Measurements from ENCODE around the gene SAG. TPM values are rescaled to one million over a fixed set of nuclear protein-coding genes. Genes with fewer than 3 reads are reported as not detected.

The SAG gene
- total RNA-seq, 2 experiments from 2014 or later = 0.32 TPM; not detected in 1

GRCh38 chr2:233384015-233384414 is 76.4 kb downstream of the SAG start:
- H3K79me2 ChIP-seq (ENCODE audit: insufficient read depth, low read depth, low read length) = peaks cover 79% of the 10 kb centered on the region

DNA sequence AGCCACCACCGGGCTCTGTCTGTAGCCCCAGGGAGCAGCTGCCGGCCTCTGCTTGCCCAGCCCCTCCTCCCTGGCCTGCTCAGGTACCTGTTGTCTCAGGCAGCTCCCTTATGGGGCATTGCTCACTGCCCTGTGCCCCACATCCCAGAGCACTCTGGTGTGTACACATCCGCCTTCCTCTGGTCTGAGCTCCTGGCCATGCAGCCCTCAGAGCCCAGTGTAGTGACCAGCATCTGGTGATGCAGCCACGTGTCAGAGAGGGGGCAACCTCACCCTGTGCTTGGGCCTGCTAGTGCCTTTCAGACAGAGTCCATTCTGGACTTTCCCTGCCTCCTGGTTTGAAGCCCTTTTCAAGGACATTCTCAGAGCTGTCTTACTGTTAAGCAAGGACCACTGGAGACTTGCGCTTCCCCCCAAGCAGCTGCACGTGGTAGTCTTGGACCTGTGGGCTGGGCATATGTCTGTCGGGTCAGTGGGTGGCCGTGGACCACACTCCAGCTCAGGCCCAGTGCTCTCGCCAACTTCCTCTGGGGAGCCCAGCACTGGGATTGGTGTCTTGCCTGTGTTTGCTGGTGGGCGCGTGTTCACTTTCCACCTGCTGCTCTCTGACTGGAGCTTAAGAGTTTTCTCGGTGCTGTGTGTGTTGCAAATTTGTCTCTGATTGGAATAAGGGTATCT is 77.3 kb downstream of the SAG start:
- Histone ChIP-seq H3K4me3 (ENCODE audit: low read depth, low read length, poor library complexity, severe bottlenecking) (peak overlapping the region; percentile 28), H3K9me2 (ENCODE audit: insufficient read depth, low read length) (no peaks in the 10 kb centered on the region), H3K4me2 (ENCODE audit: low read length) (peak overlapping the region; percentile 72), H4K20me1 (ENCODE audit: insufficient read depth, low read length) (no peaks in the 10 kb centered on the region; the same call in 1 of the 2 replicates), H3K27ac (ENCODE audit: low read depth, low read length, poor library complexity, severe bottlenecking) (peak overlapping the region; percentile 82), H2AFZ (ENCODE audit: low read length) (no peak overlapping the region), H3K9me3 (ENCODE audit: low read length) (no peaks in the 10 kb centered on the region), H3K4me1 (ENCODE audit: insufficient read depth, low read length, poor library complexity, severe bottlenecking) (peaks cover 68% of the 10 kb centered on the region), H3K36me3 (ENCODE audit: insufficient read depth, low read length) (peaks cover 17% of the 10 kb centered on the region), H3K79me2 (ENCODE audit: insufficient read depth, low read depth, low read length) (peaks cover 70% of the 10 kb centered on the region)
- intact Hi-C loops (cut with micrococcal nuclease; ENCODE audit: unreplicated experiment) = loop anchor here (1.0 to 5.0 kb wide), 4 partner anchors 28 to 54 kb away; no protein-coding TSS in a partner anchor
- no TSS peak for BruUV-seq (replicated peaks)
- peak; percentile 23 for DNase-seq (ENCODE audit: low spot score)
- POLR2A ChIA-PET = interaction anchor here (0.7 to 2.2 kb wide), 11 partner anchors 8 to 108 kb away, joined by 3 to 10 read pairs (median 4); no protein-coding TSS in a partner anchor
- no peak for TF ChIP-seq CTCF (conservative IDR thresholded peaks at IDR 0.05; ENCODE audit: low read length)
- TF ChIP-seq EZH2phosphoT487 (IDR thresholded peaks at IDR 0.05; ENCODE audit: borderline replicate concordance, low read depth, low read length) = no peak
- CTCF ChIA-PET (ENCODE audit: unreplicated experiment) = interaction anchor here (1.4 to 2.0 kb wide), 2 partner anchors 27 to 31 kb away, joined by 3 to 8 read pairs; no protein-coding TSS in a partner anchor

More at GRCh38 chr2:233384015-233384414, 76.4 kb downstream of the SAG start:
- Histone ChIP-seq H3K4me1 (ENCODE audit: insufficient read depth, low read length, poor library complexity, severe bottlenecking) (peaks cover 77% of the 10 kb centered on the region), H2AFZ (ENCODE audit: low read length) (no peak overlapping the region), H3K36me3 (ENCODE audit: insufficient read depth, low read length) (peaks cover 8% of the 10 kb centered on the region; the same call in 1 of the 2 replicates), H4K20me1 (ENCODE audit: insufficient read depth, low read length) (no peaks in the 10 kb centered on the region; the same call in 1 of the 2 replicates), H3K27ac (ENCODE audit: low read depth, low read length, poor library complexity, severe bottlenecking) (no peak overlapping the region), H3K4me3 (ENCODE audit: low read depth, low read length, poor library complexity, severe bottlenecking) (no peak overlapping the region), H3K9me3 (ENCODE audit: low read length) (no peaks in the 10 kb centered on the region), H3K9me2 (ENCODE audit: insufficient read depth, low read length) (no peaks in the 10 kb centered on the region), H3K4me2 (ENCODE audit: low read length) (peak overlapping the region; percentile 72)
- BruUV-seq (replicated peaks) = no TSS peak
- DNase-seq (ENCODE audit: low spot score) = no peak
- intact Hi-C loops (cut with micrococcal nuclease; ENCODE audit: unreplicated experiment) = loop anchor here (2.0 to 5.0 kb wide), 3 partner anchors 35 to 53 kb away; no protein-coding TSS in a partner anchor
- TF ChIP-seq CTCF (conservative IDR thresholded peaks at IDR 0.05; ENCODE audit: low read length) = 0 out of 2 replicates have a peak, but pooled peaks have one; percentile 31
- no peak for TF ChIP-seq EZH2phosphoT487 (IDR thresholded peaks at IDR 0.05; ENCODE audit: borderline replicate concordance, low read depth, low read length)
- POLR2A ChIA-PET = interaction anchor here (0.7 to 2.5 kb wide), 9 partner anchors 7 to 107 kb away, joined by 3 to 11 read pairs (median 5); no protein-coding TSS in a partner anchor
- CTCF ChIA-PET (ENCODE audit: unreplicated experiment) = interaction anchor here (2.0 kb wide), 1 partner anchor 30 kb away, joined by 8 read pairs; no protein-coding TSS in a partner anchor

Data from OCI-LY7 (cell line).